HEK293T (cell line): Measurements from ENCODE around the gene KRTAP2-2.
"Not testable (repeated sequence)": the region's sequence is repeated elsewhere in the genome, so short reads cannot be mapped to it uniquely, and the experiment has no call there.

Source experiments
- CTCF ChIA-PET: fragments of 350-600 bp; formaldehyde crosslinking; extraction: SDS; loops from one replicate; lab custom pipeline; 2021; ENCODE audit warnings: antibody characterized with exemption, inconsistent platforms; lab: Yijun Ruan, JAX
- POLR2A ChIA-PET: fragments of 350-600 bp; formaldehyde crosslinking; extraction: SDS; loops from one replicate; lab custom pipeline; 2020; ENCODE audit warnings: antibody characterized with exemption, inconsistent platforms; lab: Yijun Ruan, JAX
- DNase-seq: peaks from one replicate; pipeline ENCODE4 v3.0.0; 2012; ENCODE audit warnings: mixed read lengths; ENCODE audit errors: extremely low spot score
- ARNT ChIP-seq: fragments of 450-650 bp; IDR thresholded peaks from 2 replicates; pipeline ENCODE4 v1.6.1; 2017; ENCODE audit warnings: mild to moderate bottlenecking
- BHLHE40 ChIP-seq: fragments of 450-650 bp; IDR thresholded peaks from 2 replicates; pipeline ENCODE4 v1.6.1; 2016; ENCODE audit warnings: mild to moderate bottlenecking, moderate library complexity, borderline replicate concordance
- CTBP1 ChIP-seq: fragments of 450-650 bp; IDR thresholded peaks from 2 replicates; pipeline ENCODE4 v1.6.1; 2016; ENCODE audit warnings: borderline replicate concordance
- ELF4 ChIP-seq: fragments of 450-650 bp; IDR thresholded peaks from 2 replicates; pipeline ENCODE4 v1.6.1; 2017; ENCODE audit warnings: antibody characterized with exemption
- FOXA1 ChIP-seq: fragments of 450-650 bp; IDR thresholded peaks from 2 replicates; pipeline ENCODE4 v1.6.1; 2016; ENCODE audit warnings: mild to moderate bottlenecking
- FOXK2 ChIP-seq: fragments of 450-650 bp; IDR thresholded peaks from 2 replicates; pipeline ENCODE4 v1.6.1; 2016; ENCODE audit warnings: mild to moderate bottlenecking
- FOXM1 ChIP-seq: fragments of 450-650 bp; IDR thresholded peaks from 2 replicates; pipeline ENCODE4 v1.6.1; 2017; ENCODE audit warnings: mild to moderate bottlenecking, borderline replicate concordance
- HDGF ChIP-seq: fragments of 450-650 bp; IDR thresholded peaks from 2 replicates; pipeline ENCODE4 v1.6.1; 2017; ENCODE audit warnings: antibody characterized with exemption, borderline replicate concordance
- L3MBTL2 ChIP-seq: fragments of 450-650 bp; conservative IDR thresholded peaks from 2 replicates; pipeline ENCODE4 v1.6.1; 2016; ENCODE audit warnings: mild to moderate bottlenecking
- LEF1 ChIP-seq: fragments of 450-650 bp; IDR thresholded peaks from 2 replicates; pipeline ENCODE4 v1.6.1; 2017; ENCODE audit warnings: mild to moderate bottlenecking, borderline replicate concordance
- NFRKB ChIP-seq: fragments of 450-650 bp; IDR thresholded peaks from 2 replicates; pipeline ENCODE4 v1.6.1; 2016; ENCODE audit warnings: mild to moderate bottlenecking, moderate library complexity
- SP1 ChIP-seq: fragments of 450-650 bp; IDR thresholded peaks from 2 replicates; pipeline ENCODE4 v1.6.1; 2017
- SUZ12 ChIP-seq: fragments of 450-650 bp; IDR thresholded peaks from 2 replicates; pipeline ENCODE4 v1.6.1; 2016; ENCODE audit warnings: mild to moderate bottlenecking
- TARDBP ChIP-seq: fragments of 450-650 bp; IDR thresholded peaks from 2 replicates; pipeline ENCODE4 v1.6.1; 2016
- ZNF384 ChIP-seq: fragments of 450-650 bp; IDR thresholded peaks from 2 replicates; pipeline ENCODE4 v1.6.1; 2016
- TF ChIP-seq, protein P1 (sequence below): fragments of 450-650 bp; IDR thresholded peaks from 2 replicates; pipeline ENCODE4 v1.6.1; 2016

Gene KRTAP2-2

DNA sequence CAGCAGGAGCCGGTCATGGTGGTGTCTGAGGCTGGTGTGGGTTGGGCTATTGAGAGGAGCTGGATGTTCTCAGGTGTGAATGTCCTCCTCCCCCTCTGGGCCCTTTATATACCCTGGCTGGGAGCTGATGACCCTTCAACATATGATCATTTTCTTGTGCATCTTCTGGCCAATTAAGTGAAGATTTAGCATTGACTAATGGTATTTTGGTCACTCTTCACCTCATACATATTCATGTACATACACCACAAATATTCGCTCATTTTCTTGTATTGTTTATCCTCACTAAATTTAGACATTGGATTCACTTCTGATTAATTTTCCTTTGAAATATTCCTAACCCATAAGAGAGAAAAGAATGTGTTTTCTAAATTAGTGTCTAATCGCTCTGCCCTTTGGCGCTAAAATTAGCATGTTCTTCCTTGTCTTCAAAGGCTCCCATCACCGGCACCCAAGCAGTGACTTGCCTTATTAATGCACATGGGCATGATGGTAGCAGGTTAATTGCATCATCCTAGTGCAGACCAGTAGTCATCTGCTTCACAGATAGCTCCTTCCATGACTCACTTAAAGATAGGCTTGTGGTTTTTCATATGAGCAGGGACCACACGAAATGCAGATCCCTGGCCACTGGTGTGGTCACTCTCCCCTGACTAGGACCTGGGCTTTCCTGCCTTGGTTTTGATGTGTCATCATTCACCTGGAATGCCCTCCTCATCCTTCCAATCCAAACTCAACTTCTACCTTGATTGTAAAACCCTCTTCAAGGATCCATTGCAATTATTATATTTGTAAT, 11.0 kb upstream of the KRTAP2-2 start, which contains the start of gene KRTAP2-4:
Gene KRTAP2-4, minus strand, starts transcription at position 51 of the 796 bp plus-strand sequence. Its CDS starts 34 bp downstream, at position 17.
- CTCF ChIA-PET, result no interaction called here
- TF ChIP-seq HDGF (no peak), FOXA1 (no peak), CTBP1 (no peak), L3MBTL2 (no peak), SP1 (no peak), NFRKB (no peak), BHLHE40 (no peak), ARNT (no peak), ELF4 (no peak), ZNF384 (no peak), TARDBP (no peak), LEF1 (no peak)
- POLR2A ChIA-PET, result no interaction called here
- no peak for DNase-seq

DNA sequence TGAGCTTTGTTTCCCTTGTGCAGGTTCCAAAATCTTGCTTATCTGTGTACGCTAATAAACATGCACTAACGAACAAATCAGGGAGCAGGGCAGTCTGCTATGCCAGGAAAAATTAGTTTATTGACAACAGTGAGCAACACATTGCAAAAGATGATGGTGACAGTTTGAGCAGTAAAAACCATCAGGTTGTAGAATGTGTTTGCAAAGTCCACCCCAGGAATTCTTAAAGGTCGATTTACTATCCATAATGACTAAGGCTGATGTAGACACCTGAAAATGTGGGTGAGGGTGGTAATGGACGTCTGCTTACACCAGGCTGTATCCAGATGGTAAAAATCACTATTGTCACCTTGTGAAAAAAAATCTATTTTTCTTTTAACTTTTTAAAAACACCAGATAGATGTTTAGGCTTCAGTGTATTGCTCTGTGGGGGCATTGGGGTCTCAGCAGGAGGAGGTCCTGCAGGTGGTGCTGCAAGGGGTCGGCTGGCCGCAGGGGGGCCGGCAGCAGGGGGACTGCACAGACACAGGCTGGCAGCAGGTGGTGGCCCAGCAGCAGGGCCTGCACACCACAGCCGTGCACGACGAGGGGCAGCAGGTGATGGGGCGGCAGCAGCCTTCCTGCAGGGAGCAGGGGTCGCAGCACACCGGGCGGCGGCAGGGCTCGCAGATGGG, 10.1 kb upstream of the KRTAP2-2 start:
- POLR2A ChIA-PET, DNase-seq, CTCF ChIA-PET: not testable (repeated sequence)

DNA sequence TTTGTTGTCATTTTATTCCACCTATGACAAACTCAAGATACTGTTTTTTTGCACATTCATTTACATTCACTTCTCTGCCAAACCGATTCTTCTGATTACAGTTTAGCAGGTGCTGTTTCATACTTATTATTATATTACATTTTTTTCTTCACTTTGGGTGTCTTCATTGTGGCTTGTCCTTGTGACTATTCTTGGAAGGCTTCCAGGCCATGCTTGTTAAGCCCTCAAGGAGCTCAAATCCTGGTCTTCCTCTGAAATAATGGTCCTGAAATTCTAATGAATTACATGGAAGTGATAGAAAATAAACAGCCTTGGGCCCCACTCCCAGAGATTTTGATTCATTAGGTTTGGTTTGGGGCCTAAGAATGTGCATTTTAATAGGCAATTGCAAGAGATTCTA, 9.3 kb upstream of the KRTAP2-2 start:
- POLR2A ChIA-PET, result no interaction called here
- no peak for TF ChIP-seq TARDBP
- TF ChIP-seq SP1, result no peak
- TF ChIP-seq FOXM1, result no peak
- TF ChIP-seq, protein P1, sequence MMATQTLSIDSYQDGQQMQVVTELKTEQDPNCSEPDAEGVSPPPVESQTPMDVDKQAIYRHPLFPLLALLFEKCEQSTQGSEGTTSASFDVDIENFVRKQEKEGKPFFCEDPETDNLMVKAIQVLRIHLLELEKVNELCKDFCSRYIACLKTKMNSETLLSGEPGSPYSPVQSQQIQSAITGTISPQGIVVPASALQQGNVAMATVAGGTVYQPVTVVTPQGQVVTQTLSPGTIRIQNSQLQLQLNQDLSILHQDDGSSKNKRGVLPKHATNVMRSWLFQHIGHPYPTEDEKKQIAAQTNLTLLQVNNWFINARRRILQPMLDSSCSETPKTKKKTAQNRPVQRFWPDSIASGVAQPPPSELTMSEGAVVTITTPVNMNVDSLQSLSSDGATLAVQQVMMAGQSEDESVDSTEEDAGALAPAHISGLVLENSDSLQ, result no peak
- no peak for TF ChIP-seq FOXK2
- TF ChIP-seq NFRKB, result no peak
- no peak for TF ChIP-seq CTBP1
- TF ChIP-seq ELF4, result no peak
- no peak for TF ChIP-seq SUZ12
- TF ChIP-seq ARNT, result no peak
- TF ChIP-seq ZNF384, result no peak
- TF ChIP-seq BHLHE40, result no peak
- CTCF ChIA-PET, result no interaction called here
- DNase-seq, result no peak

DNA sequence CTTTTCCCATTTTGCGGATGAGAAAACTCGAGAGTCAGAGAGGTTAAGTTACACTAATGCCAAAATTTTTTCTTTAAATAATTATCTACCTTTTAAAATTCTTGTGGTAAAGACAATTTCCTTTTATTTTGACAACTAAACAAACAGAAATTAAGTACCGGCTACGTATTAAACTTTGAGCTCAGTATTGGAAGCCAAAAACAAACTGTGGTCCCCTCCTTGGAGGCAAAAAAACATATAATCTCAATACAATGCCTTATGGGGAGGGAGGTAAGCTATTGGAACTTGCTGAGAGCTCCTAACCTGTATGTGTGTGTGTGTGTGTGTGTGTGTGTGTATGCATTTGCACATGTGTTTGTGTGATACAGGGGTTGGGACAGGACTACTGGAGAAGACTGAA, 8.4 kb upstream of the KRTAP2-2 start:
- no peak for DNase-seq
- ChIA-PET CTCF (no interaction called here), POLR2A (no interaction called here)
- TF ChIP-seq SP1 (no peak), FOXK2 (no peak), CTBP1 (no peak), BHLHE40 (no peak), NFRKB (no peak), L3MBTL2 (no peak), ZNF384 (no peak)
- TF ChIP-seq, protein P1, result no peak

DNA sequence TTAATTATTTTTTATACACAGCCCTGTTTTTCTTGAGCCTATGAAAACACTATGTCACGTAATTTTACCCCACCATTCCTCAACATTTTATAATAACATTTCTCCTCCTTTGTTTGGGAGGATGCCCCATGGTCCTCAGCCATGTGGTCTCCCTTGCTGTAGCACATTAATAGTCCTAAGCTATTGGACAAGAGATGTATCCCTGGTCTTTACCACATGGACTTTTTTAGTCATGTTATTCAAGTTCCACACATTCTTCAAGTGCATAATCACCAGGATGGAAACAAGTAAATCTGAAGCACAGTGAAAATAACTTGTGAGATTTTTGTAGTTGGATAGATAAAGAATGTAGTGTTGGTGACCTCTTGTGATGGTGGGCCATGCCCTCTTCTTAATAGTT, 6.9 kb upstream of the KRTAP2-2 start:
- no peak for DNase-seq
- CTCF ChIA-PET, result no interaction called here
- TF ChIP-seq ARNT (no peak), HDGF (no peak), ZNF384 (no peak), FOXK2 (no peak)
- POLR2A ChIA-PET, result no interaction called here

DNA sequence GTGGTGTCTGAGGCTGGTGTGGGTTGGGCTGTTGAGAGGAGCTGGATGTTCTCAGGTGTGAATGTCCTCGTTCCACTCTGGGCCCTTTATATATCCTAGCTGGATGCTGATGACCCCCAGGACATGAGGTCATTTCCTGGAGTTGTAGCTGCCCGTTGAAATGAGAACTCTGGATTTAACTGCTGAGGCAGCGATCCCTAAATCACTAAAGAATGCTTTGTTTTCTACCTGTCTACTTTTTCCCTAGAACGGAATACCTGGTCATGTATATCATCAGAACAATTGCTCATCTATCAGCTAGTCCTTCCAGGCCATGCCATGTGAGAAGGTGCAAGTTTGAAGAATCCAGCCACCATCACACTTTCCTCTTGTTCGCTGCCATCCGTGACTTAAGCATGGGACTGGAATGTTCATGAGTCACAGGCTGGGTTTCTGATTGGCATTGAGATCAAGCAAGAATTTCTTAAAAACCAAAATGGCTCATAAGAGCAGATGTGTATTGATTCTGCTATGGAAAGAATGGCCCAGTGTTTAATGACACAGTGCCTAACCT, 5.1 kb upstream of the KRTAP2-2 start, which contains the start of gene KRTAP2-3:
Gene KRTAP2-3, minus strand, starts transcription at position 63 of the 553 bp plus-strand sequence. CDS start 64 bp downstream, outside the sequence.
- CTCF ChIA-PET, result no interaction called here
- TF ChIP-seq HDGF, result no peak
- TF ChIP-seq FOXA1, result no peak
- TF ChIP-seq L3MBTL2, result no peak
- TF ChIP-seq FOXM1, result no peak
- TF ChIP-seq BHLHE40, result no peak
- TF ChIP-seq SUZ12, result no peak
- no peak for TF ChIP-seq ARNT
- no peak for TF ChIP-seq LEF1
- no peak for TF ChIP-seq ELF4
- TF ChIP-seq, protein P1, result no peak
- no peak for TF ChIP-seq FOXK2
- TF ChIP-seq TARDBP, result no peak
- TF ChIP-seq CTBP1, result no peak
- no peak for TF ChIP-seq ZNF384
- TF ChIP-seq NFRKB, result no peak
- no peak for DNase-seq
- POLR2A ChIA-PET, result no interaction called here

DNA sequence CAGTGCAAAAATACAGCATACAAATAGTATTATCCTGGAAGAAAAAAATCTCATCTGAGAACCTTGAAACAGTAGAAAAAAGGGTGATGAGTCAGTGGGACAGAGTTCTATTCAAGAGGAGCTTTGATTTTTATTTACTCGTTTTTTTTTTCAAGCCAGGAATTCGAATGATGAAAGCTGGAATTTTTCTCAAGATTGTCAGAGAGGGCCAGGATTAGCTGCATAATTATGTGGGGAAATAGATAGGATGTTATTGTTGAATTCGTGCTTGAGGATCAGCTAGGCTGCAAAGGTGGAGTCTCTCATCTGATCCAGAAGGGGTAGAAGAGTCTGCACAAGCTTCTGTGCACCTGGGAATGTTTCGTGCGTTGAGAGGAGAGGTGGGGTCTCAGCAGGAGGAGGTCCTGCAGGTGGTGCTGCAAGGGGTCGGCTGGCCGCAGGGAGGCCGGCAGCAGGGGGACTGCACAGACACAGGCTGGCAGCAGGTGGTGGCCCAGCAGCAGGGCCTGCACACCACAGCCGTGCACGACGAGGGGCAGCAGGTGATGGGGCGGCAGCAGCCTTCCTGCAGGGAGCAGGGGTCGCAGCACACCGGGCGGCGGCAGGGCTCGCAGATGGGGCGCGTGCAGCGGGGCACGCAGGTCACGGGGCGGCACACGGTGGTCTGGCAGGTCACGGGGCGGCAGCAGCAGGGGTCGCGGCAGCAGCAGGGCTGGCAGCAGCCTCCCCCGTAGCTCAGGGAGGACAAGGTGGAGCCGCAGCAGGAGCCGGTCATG, 4.4 kb upstream of the KRTAP2-2 start:
- CTCF ChIA-PET, DNase-seq, POLR2A ChIA-PET: not testable (repeated sequence)
